Immature natural killer cell (primary cell): ENCODE measurements around the gene BCAN. TPM values are rescaled to one million over a fixed set of nuclear protein-coding genes. Genes with fewer than 3 reads are reported as not detected.

Experiments used
- DNase-seq, 3 donors: peaks; one replicate each; pipeline ENCODE4 v3.0.0; 2022; ENCODE audit warnings: mixed read lengths in 1 of 3
- H3K27ac Mint-ChIP-seq, 6 donors: one replicate each; pipeline ENCODE4 v1.8.0; 2020; ENCODE audit warnings: mixed read lengths in 6 of 6, mild to moderate bottlenecking in 5 of 6, inconsistent platforms in 4 of 6, moderate library complexity in 3 of 6
- H3K27me3 Mint-ChIP-seq, 3 donors: one replicate each; pipeline ENCODE4 v1.8.0; 2020 to 2021; ENCODE audit warnings: low read depth in 3 of 3, mild to moderate bottlenecking in 3 of 3, mixed read lengths in 3 of 3, moderate library complexity in 3 of 3, inconsistent platforms in 1 of 3
- H3K36me3 Mint-ChIP-seq, 3 donors: one replicate each; pipeline ENCODE4 v1.8.0; 2020; ENCODE audit warnings: mixed read lengths in 3 of 3, inconsistent platforms in 2 of 3, mild to moderate bottlenecking in 2 of 3
- H3K4me1 Mint-ChIP-seq, 2 donors: one replicate each; pipeline ENCODE4 v1.8.0; 2020; ENCODE audit warnings: inconsistent platforms in 2 of 2, mild to moderate bottlenecking in 2 of 2, mixed read lengths in 2 of 2, moderate library complexity in 1 of 2
- H3K4me3 Mint-ChIP-seq, 5 donors: one replicate each; pipeline ENCODE4 v1.8.0; 2020; ENCODE audit warnings: mild to moderate bottlenecking in 5 of 5, mixed read lengths in 5 of 5, inconsistent platforms in 3 of 5, moderate library complexity in 3 of 5
- H3K9me3 Mint-ChIP-seq, 6 donors: one replicate each; pipeline ENCODE4 v1.8.0; 2020; ENCODE audit warnings: mild to moderate bottlenecking in 6 of 6, mixed read lengths in 6 of 6, inconsistent platforms in 4 of 6, moderate library complexity in 3 of 6
- polyA plus RNA-seq, 3 donors: library from polyadenylated mRNA; unstranded; fragments of 300-500 nt; fragmentation: Illumina TruSeq; gene quantifications; one replicate each; pipeline ENCODE4 v1.2.3, GENCODE V29; 2021

Gene BCAN
- polyA plus RNA-seq, 3 donors from 2014 or later: 0.35 TPM; not detected in 2

- Mint-ChIP-seq H3K4me1 (peaks cover 30 to 32% of the 10 kb centered on the region in 2 donors), H3K36me3 (peaks cover 0 to 8% (median 3%) of the 10 kb centered on the region in 3 donors), H3K4me3 (no peak overlapping the region), H3K9me3 (no peaks in the 10 kb centered on the region), H3K27ac (no peak overlapping the region), H3K27me3 (peaks cover 11 to 15% (median 14%) of the 10 kb centered on the region in 3 donors)
- no peak for DNase-seq
Observed at GRCh38 chr1:156703336-156703735, 61.4 kb downstream of the BCAN start.

- peaks cover 30 to 32% of the 10 kb centered on the region in 2 donors for H3K4me1 Mint-ChIP-seq
- H3K27ac Mint-ChIP-seq: no peak overlapping the region
- no peak for DNase-seq
- peaks cover 11 to 15% (median 14%) of the 10 kb centered on the region in 3 donors for H3K27me3 Mint-ChIP-seq
- no peaks in the 10 kb centered on the region for H3K9me3 Mint-ChIP-seq
- peak overlapping the region in 2 of 5 donors; percentile 49 to 58 for H3K4me3 Mint-ChIP-seq
- peaks cover 0 to 7% (median 3%) of the 10 kb centered on the region in 3 donors for H3K36me3 Mint-ChIP-seq
Observed at GRCh38 chr1:156703741-156704140, 61.8 kb downstream of the BCAN start.

- no peak overlapping the region for H3K27ac Mint-ChIP-seq
- DNase-seq: no peak
- H3K9me3 Mint-ChIP-seq: no peaks in the 10 kb centered on the region
- peaks cover 11 to 15% (median 14%) of the 10 kb centered on the region in 3 donors for H3K27me3 Mint-ChIP-seq
- H3K36me3 Mint-ChIP-seq: peaks cover 0 to 3% (median 0%) of the 10 kb centered on the region in 3 donors
- peaks cover 30 to 32% of the 10 kb centered on the region in 2 donors for H3K4me1 Mint-ChIP-seq
- H3K4me3 Mint-ChIP-seq: peak overlapping the region; percentile 29 to 66 (median 51)
Observed at GRCh38 chr1:156704166-156704711, 62.3 kb downstream of the BCAN start.

- Mint-ChIP-seq H3K36me3 (peaks cover 0 to 3% (median 0%) of the 10 kb centered on the region in 3 donors), H3K27ac (no peak overlapping the region), H3K4me1 (peaks cover 30 to 32% of the 10 kb centered on the region in 2 donors), H3K9me3 (no peaks in the 10 kb centered on the region), H3K4me3 (peak overlapping the region; percentile 73 to 85 (median 77)), H3K27me3 (peaks cover 11 to 16% (median 12%) of the 10 kb centered on the region in 3 donors)
- peak in 1 of 3 donors; percentile 11 for DNase-seq
Observed at GRCh38 chr1:156704930-156705320, 63.0 kb downstream of the BCAN start.

- peak within 1 kb of the TSS; percentile 77 to 85 (median 82) for H3K4me3 Mint-ChIP-seq
- peak in 1 of 3 donors; percentile 37 for DNase-seq
- H3K4me1 Mint-ChIP-seq: peaks cover 30 to 32% of the 10 kb centered on the region in 2 donors
- peaks cover 0 to 3% (median 0%) of the 10 kb centered on the region in 3 donors for H3K36me3 Mint-ChIP-seq
- no peaks in the 10 kb centered on the region for H3K9me3 Mint-ChIP-seq
- peak within 1 kb of the TSS in 2 of 6 donors; percentile 56 to 70 for H3K27ac Mint-ChIP-seq
- H3K27me3 Mint-ChIP-seq: peaks cover 11 to 17% (median 12%) of the 10 kb centered on the region in 3 donors
Observed at GRCh38 chr1:156705321-156705917, 63.5 kb downstream of the BCAN start, which contains the start of gene CRABP2. CRABP2 (minus strand) TSS chr1:156705583; CDS start chr1:156705446, 137 bp downstream.

DNA sequence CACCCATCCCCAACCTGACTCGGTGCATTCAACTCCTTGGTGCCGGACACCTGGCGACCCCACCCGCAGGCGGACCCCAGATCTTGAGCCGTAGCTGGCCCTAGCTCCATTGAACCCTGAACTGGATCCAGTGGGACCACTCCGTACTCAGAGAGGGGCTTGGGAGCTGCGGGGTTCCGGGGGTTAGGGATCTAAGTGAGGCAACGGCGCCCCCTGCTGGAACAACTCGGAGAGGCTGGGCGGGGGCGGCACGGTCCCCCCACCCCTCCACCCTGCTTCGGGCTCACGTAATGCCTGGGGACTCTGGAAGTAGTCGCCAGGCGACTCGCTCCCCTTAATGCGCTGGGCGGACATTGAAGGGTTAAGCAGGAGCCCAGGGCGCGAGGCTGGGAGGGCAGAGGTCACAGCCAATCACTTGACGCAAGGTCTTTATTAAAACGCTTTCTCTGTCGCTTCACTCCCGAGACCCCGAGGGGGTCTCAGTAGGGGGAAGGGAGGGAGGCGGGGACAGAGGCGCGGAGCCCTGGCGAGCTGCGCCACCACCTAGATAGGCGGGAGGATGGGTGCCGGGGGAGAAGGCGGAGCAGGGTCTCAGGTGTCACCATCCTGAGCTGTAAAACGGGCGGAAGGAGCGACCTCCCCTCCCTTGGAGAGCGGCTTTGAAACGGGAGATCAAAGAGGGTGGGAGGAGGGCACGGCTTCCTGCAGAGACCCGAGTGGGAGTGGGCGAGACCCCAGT, 64.2 kb downstream of the BCAN start:
- H3K4me3 Mint-ChIP-seq: peak overlapping the region; percentile 77 to 85 (median 82)
- no peaks in the 10 kb centered on the region for H3K9me3 Mint-ChIP-seq

DNA sequence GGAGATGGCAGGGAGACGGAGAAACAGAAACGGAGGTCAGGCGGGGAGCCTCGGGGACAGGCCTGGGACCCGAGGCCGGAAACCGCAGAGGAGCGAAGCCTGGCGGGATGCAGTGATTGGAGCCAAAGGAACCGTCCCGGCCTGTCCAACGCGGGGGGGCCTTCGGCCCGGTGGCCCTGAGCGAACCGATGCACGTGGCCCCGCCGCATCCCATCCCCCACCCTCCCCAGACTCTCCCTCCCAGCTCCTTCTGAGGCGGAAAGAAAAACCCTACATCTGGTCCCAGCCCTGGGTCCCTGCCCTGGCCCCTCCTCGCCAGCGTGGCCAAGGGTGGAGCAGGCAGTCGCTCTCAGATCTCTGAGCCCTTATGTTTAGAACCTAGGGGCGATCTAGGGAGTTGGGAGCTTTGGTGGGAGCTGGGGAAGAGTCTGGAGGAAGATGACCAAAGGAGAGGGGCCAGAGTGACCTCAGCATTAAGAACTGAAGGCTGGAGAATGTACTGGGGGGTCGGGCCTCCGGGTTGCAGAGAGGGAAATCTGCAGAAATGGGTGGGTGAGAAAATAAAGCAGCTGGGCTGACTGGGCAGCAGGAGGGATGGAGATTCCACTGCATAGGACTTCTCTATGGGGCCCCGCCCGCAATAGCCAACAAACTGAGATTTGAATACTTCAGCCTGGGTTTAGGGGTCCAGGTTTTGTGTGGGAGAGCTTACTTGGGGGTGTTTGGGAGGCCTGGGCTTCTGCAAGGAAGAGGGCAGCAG, 64.9 kb downstream of the BCAN start:
- DNase-seq: no peak
- peak overlapping the region in 1 of 6 donors; percentile 55 for H3K27ac Mint-ChIP-seq
- H3K4me3 Mint-ChIP-seq: peak overlapping the region; percentile 77 to 85 (median 82)
- no peaks in the 10 kb centered on the region for H3K36me3 Mint-ChIP-seq
- peaks cover 30 to 32% of the 10 kb centered on the region in 2 donors for H3K4me1 Mint-ChIP-seq
- H3K27me3 Mint-ChIP-seq: peaks cover 7 to 14% (median 11%) of the 10 kb centered on the region in 3 donors
- no peaks in the 10 kb centered on the region for H3K9me3 Mint-ChIP-seq

More for the DNA sequence above, 64.2 kb downstream of the BCAN start:
- Mint-ChIP-seq H3K4me1 (peaks cover 30 to 32% of the 10 kb centered on the region in 2 donors), H3K27ac (peak overlapping the region in 2 of 6 donors; percentile 56 to 70), H3K36me3 (peaks cover 0 to 3% (median 0%) of the 10 kb centered on the region in 3 donors), H3K27me3 (peaks cover 8 to 14% (median 11%) of the 10 kb centered on the region in 3 donors)
- DNase-seq: peak; percentile 48 to 54 (median 53)

- no peak overlapping the region for H3K27ac Mint-ChIP-seq
- H3K36me3 Mint-ChIP-seq: no peaks in the 10 kb centered on the region
- H3K27me3 Mint-ChIP-seq: peaks cover 7 to 17% (median 11%) of the 10 kb centered on the region in 3 donors
- H3K4me3 Mint-ChIP-seq: peak overlapping the region; percentile 66 to 82 (median 72)
- no peaks in the 10 kb centered on the region for H3K9me3 Mint-ChIP-seq
- no peak for DNase-seq
- peaks cover 30 to 32% of the 10 kb centered on the region in 2 donors for H3K4me1 Mint-ChIP-seq
Observed at GRCh38 chr1:156707417-156708217, 65.7 kb downstream of the BCAN start.

DNA sequence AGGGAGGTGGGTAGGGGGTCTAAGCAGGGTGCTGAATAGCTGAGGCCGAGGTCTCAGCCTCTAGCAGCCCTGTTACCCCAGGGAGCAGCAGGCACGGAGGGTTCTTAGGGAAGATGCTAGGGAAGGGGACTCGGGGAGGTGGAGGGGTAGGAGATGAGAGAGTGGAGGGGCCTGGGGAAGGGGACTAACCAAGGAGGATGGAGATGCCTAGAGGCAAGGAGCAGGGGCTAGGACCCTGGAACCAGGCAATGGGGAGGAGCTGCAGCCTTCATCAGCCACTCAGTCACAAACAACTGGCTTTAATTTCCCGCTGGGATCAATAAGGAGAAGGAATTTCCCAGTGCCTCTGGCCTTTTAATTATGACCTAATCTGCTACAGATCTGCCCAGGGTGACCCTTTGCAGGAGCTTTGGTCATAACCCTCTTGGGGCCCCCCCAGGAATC, 66.3 kb downstream of the BCAN start:
- H3K27me3 Mint-ChIP-seq: peaks cover 3 to 12% (median 9%) of the 10 kb centered on the region in 3 donors
- no peak for DNase-seq
- no peaks in the 10 kb centered on the region for H3K9me3 Mint-ChIP-seq
- H3K27ac Mint-ChIP-seq: no peak overlapping the region
- H3K4me3 Mint-ChIP-seq: no peak overlapping the region
- H3K4me1 Mint-ChIP-seq: peaks cover 30 to 32% of the 10 kb centered on the region in 2 donors
- H3K36me3 Mint-ChIP-seq: no peaks in the 10 kb centered on the region

DNA sequence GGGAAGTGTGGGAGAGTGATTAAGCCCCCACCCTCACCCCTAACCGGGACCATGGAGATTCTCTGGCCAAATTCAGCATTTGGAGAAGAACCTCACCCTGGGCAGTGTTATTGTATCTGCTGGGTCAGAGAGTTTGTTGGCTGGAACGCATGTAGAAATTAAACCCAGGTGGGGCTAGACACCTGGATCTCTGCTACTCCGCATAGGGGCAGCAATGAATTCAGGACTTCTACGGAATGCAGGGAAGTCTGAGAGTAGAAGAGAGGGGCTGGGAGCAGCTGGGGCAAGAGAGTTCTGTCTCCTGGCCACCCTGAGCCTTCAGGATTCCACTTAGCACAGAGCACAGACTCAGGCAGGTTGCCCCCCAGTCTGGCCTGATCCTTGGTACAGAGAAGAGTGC, 67.1 kb downstream of the BCAN start:
- no peak overlapping the region for H3K27ac Mint-ChIP-seq
- peaks cover 0 to 8% (median 4%) of the 10 kb centered on the region in 3 donors for H3K27me3 Mint-ChIP-seq
- no peak overlapping the region for H3K4me3 Mint-ChIP-seq
- peaks cover 28 to 31% of the 10 kb centered on the region in 2 donors for H3K4me1 Mint-ChIP-seq
- no peaks in the 10 kb centered on the region for H3K36me3 Mint-ChIP-seq
- no peaks in the 10 kb centered on the region for H3K9me3 Mint-ChIP-seq
- DNase-seq: no peak
